ENCODE measurements around the gene MEGF11.

DNA sequence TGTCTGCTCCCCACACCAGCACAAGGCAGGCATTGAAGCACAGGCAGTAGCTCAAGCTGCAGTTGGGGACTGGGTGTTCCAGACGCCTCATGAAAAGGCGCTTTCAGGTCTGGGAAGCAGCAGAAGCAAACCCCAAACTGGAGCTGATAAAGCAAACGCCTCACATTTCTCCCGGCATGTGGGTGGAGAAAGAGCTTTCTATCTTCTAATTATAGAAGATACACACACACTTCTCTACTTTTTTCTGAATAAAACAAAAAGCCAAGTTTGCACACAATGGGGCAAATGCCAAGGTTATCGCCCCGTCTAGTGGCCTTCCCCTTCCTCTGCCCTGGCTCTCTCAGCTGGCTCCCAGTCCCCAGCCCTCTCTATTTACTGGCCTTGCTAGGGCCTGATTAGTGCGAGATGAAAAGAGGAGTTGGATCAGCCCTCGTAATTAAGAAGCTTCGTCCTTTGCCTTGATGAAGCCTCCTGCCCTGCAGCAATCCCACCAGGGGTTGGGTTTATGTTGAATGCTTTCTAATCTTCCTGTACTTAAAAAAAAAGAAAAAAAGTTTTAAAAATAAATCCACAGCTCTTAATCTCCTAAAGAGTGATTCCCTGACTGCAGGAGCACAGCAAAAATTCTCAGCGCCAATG lies 120.2 kb downstream of the MEGF11 start:
- TF ChIP-seq CTCF (IDR thresholded peaks at IDR 0.05) (no peak), POLR2A (IDR thresholded peaks at IDR 0.05) (no peak)

All from uterus (tissue), 2 donors.